Measurements from ENCODE around the gene HEXIM1. TPM values are rescaled to one million over a fixed set of nuclear protein-coding genes. Genes with fewer than 3 reads are reported as not detected.

The HEXIM1 gene, protein sequence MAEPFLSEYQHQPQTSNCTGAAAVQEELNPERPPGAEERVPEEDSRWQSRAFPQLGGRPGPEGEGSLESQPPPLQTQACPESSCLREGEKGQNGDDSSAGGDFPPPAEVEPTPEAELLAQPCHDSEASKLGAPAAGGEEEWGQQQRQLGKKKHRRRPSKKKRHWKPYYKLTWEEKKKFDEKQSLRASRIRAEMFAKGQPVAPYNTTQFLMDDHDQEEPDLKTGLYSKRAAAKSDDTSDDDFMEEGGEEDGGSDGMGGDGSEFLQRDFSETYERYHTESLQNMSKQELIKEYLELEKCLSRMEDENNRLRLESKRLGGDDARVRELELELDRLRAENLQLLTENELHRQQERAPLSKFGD
- total RNA-seq (10 to 100 TPM; 28.5 to 41.3 (median 37.6) TPM), polyA plus RNA-seq (1 to 10 TPM; 5.1 to 6.1 TPM), total RNA-seq (170 reads per million, percentile 91 among the genes with 10 or more reads in this experiment)

DNA sequence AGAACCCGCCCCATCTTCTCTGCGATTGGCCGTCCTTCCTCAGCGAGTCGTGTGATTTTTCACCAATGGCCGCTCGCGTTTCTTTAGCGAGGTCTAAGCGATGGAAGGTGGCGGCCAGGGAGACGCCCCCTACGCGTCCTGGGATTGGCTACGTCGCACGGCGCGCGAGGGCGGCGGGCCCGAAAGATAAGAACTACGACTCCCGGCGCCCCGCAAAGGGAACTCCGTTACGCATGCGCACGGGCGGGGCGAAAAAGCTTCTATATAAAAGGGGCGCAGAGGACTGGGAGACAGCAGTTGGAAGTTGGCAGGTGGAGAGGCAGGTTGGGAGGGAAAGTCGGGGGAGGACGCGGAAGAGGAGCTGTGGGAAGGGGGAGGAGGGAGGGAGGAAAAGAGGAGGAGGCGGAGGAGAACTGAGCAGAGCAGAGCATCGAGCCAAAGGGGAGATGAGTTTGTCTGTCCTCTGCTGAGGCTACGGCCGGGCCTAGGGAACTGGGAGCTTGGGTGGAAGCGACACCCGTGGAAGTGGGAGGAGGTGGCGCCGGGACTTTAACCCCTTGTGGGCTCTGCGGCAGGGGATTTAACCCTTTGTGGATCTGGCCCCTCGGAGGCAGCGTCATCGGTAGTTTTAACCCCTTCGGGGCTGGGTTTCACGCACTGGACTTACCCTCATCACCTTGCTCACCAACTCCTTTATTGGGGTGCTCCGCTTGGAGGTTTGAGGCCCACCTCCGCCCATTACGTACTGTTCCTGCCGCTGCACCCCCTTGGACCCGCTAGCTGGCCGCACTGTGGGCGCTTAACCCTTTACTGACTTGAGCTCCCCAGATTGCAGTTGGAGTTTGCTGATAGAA is at the start of gene HEXIM1:
Gene HEXIM1 (plus strand): TSS at position 293 of the 854 bp plus-strand sequence. CDS start 716 bp downstream, outside the sequence.
- POLR2A ChIA-PET = interaction anchor here (0.6 to 10.7 kb wide), 23 partner anchors 12 to 1971 kb away, joined by 3 to 516 read pairs (median 6); partner anchors contain the start of genes ACBD4, DCAKD, FMNL1 and HEXIM2
- peaks cover 0 to 7% (median 0%) of the 10 kb centered on the region in 5 donors for H3K27me3 Mint-ChIP-seq
- H3K27ac Mint-ChIP-seq = peak within 1 kb of the TSS; percentile 99 to 100 (median 100)
- DNase-seq (peak; percentile 98 to 100 (median 100)), ATAC-seq (peak; percentile 87)
- Histone ChIP-seq H3K27ac (ENCODE audit: low read depth, low read length) (peak within 1 kb of the TSS; percentile 91), H3K4me1 (ENCODE audit: control insufficient read depth in 2 of 2, insufficient read depth in 2 of 2, low read length in 2 of 2) (peaks cover 21 to 35% of the 10 kb centered on the region in 2 donors), H3K4me3 (ENCODE audit: low read length) (peak within 1 kb of the TSS; percentile 93), H3K36me3 (ENCODE audit: control insufficient read depth in 2 of 3, insufficient read depth in 3 of 3, low read length in 3 of 3) (peaks cover 0 to 6% (median 0%) of the 10 kb centered on the region in 3 experiments), H3K9me3 (ENCODE audit: control insufficient read depth in 2 of 3, low read length in 3 of 3) (no peaks in the 10 kb centered on the region), H3K27me3 (ENCODE audit: control insufficient read depth in 2 of 2, insufficient read depth in 2 of 2, low read length in 2 of 2) (no peaks in the 10 kb centered on the region)
- intact Hi-C loops (cut with micrococcal nuclease) = loop anchor here (1.0 to 10.0 kb wide), 16 partner anchors 13 to 1044 kb away; partner anchors contain the start of genes HEXIM2 (in 2 of the 2), MAP3K14 (in 2 of the 2), NMT1 (in 2 of the 2) and ACBD4 (in 1 of the 2)
- CTCF ChIA-PET = interaction anchor here (0.6 to 6.3 kb wide), 18 partner anchors 9 to 820 kb away, joined by 3 to 114 read pairs (median 4); partner anchors contain the start of genes ACBD4, HEXIM2 and PLCD3
- H3K36me3 Mint-ChIP-seq = peaks cover 0 to 15% (median 0%) of the 10 kb centered on the region in 5 donors
- H3K4me1 Mint-ChIP-seq = peaks cover 18 to 68% (median 54%) of the 10 kb centered on the region in 7 donors
- peak within 1 kb of the TSS; percentile 89 to 100 (median 99) for H3K4me3 Mint-ChIP-seq
- peaks cover 0 to 13% (median 0%) of the 10 kb centered on the region in 11 donors for H3K9me3 Mint-ChIP-seq

- POLR2A ChIA-PET = interaction anchor here (0.7 to 1.1 kb wide), 3 partner anchors 24 to 1015 kb away, joined by 3 to 6 read pairs (median 4); no protein-coding TSS in a partner anchor
- Mint-ChIP-seq H3K4me3 (no peak overlapping the region), H3K9me3 (no peaks in the 10 kb centered on the region), H3K4me1 (peaks cover 0 to 6% (median 0%) of the 10 kb centered on the region in 7 donors), H3K27me3 (no peaks in the 10 kb centered on the region), H3K27ac (peak overlapping the region in 6 of 9 donors; percentile 4 to 87 (median 62)), H3K36me3 (peaks cover 7 to 52% (median 30%) of the 10 kb centered on the region in 5 donors)
- Histone ChIP-seq H3K27me3 (ENCODE audit: control insufficient read depth in 2 of 2, insufficient read depth in 2 of 2, low read length in 2 of 2) (no peaks in the 10 kb centered on the region), H3K4me1 (ENCODE audit: control insufficient read depth in 2 of 2, insufficient read depth in 2 of 2, low read length in 2 of 2) (no peaks in the 10 kb centered on the region), H3K27ac (ENCODE audit: low read depth, low read length) (no peak overlapping the region), H3K4me3 (ENCODE audit: low read length) (no peak overlapping the region), H3K36me3 (ENCODE audit: control insufficient read depth in 2 of 3, insufficient read depth in 3 of 3, low read length in 3 of 3) (peaks cover 21 to 85% (median 30%) of the 10 kb centered on the region in 3 experiments), H3K9me3 (ENCODE audit: control insufficient read depth in 2 of 3, low read length in 3 of 3) (no peaks in the 10 kb centered on the region)
- CTCF ChIA-PET = interaction anchor here (0.6 to 1.7 kb wide), 13 partner anchors 10 to 271 kb away, joined by 3 to 12 read pairs (median 4); partner anchors contain the start of gene ACBD4
- ATAC-seq (peak; percentile 89), DNase-seq (peak; percentile 38 to 77 (median 66))
- intact Hi-C loops (cut with micrococcal nuclease) = loop anchor here (1.0 to 5.0 kb wide), 7 partner anchors 37 to 324 kb away; partner anchors contain the start of genes DCAKD (in 1 of the 2) and NMT1 (in 1 of the 2)
Measured at GRCh38 chr17:45098869-45099616, 49.2 kb upstream of the HEXIM1 start.

- Mint-ChIP-seq H3K27me3 (no peaks in the 10 kb centered on the region), H3K4me3 (no peak overlapping the region), H3K9me3 (no peaks in the 10 kb centered on the region), H3K27ac (peak overlapping the region in 1 of 9 donors; percentile 54), H3K36me3 (peaks cover 5 to 49% (median 21%) of the 10 kb centered on the region in 5 donors), H3K4me1 (peaks cover 0 to 5% (median 0%) of the 10 kb centered on the region in 7 donors)
- Histone ChIP-seq H3K4me1 (ENCODE audit: control insufficient read depth in 2 of 2, insufficient read depth in 2 of 2, low read length in 2 of 2) (no peaks in the 10 kb centered on the region), H3K27me3 (ENCODE audit: control insufficient read depth in 2 of 2, insufficient read depth in 2 of 2, low read length in 2 of 2) (no peaks in the 10 kb centered on the region), H3K9me3 (ENCODE audit: control insufficient read depth in 2 of 3, low read length in 3 of 3) (no peaks in the 10 kb centered on the region), H3K27ac (ENCODE audit: low read depth, low read length) (no peak overlapping the region), H3K4me3 (ENCODE audit: low read length) (no peak overlapping the region), H3K36me3 (ENCODE audit: control insufficient read depth in 2 of 3, insufficient read depth in 3 of 3, low read length in 3 of 3) (peaks cover 15 to 89% (median 21%) of the 10 kb centered on the region in 3 experiments)
- ChIA-PET CTCF (interaction anchor here (0.7 kb wide), 1 partner anchor 80 kb away, joined by 5 read pairs; no protein-coding TSS in a partner anchor), POLR2A (no interaction called here)
- intact Hi-C loops (cut with micrococcal nuclease) = no loop called here
- DNase-seq = no peak
- no peak for ATAC-seq
Measured at GRCh38 chr17:45101546-45101882, 46.8 kb upstream of the HEXIM1 start.

DNA sequence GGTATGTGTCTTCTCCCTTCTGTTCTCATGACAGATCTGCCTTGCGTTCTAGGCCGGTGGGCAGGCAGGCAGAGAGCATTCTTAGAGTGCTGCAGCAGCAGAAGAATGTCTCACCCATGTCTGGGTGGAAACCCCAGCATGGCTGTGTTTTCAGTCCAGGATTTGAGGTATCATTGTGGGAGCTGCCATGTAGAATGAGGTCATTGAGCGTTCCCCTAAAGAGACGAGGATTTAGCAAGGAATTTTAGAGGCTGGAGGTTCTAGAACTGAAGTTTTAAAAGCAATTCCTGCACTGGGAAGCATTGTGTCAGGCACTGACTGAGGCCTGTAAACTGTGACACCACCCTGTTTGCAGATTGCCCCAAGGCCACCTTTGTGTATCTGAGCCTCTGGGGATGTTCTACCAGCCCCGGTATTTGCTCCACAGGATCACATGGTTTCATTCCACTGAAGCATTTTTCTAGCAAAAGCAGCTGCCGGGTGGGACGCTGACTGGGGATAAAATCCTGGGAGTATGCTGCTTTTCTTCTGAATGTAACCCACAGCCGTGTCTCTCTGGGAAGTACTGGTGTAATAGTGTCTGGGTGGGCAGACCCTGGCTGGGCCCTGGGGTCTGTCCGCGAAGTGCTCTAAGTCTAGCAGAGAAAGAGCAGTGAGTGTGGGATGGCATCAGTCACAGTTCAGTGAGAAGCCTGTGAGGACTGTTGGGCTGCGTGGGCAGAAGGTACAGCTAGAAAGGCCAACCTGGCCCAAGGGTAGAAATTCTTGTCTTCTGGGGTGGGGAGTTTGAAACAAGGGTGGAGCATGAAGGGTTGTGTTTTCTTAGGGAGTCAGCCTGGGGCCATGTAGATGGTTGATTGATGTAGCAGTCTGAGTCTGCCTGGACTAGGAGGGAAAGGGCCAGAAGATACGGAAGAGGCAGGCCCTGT is 46.1 kb upstream of the HEXIM1 start:
- ChIA-PET POLR2A (no interaction called here), CTCF (interaction anchor here (0.5 to 0.7 kb wide), 2 partner anchors 147 to 268 kb away, joined by 3 to 4 read pairs; no protein-coding TSS in a partner anchor)
- no peak overlapping the region for H3K27ac ChIP-seq (ENCODE audit: low read depth, low read length)
- intact Hi-C loops (cut with micrococcal nuclease) = no loop called here
- H3K27ac Mint-ChIP-seq = peak overlapping the region in 3 of 9 donors; percentile 36 to 54 (median 42)
- H3K36me3 Mint-ChIP-seq = peaks cover 10 to 51% (median 16%) of the 10 kb centered on the region in 5 donors
- no peak overlapping the region for H3K4me3 ChIP-seq (ENCODE audit: low read length)
- no peaks in the 10 kb centered on the region for H3K27me3 ChIP-seq (ENCODE audit: control insufficient read depth in 2 of 2, insufficient read depth in 2 of 2, low read length in 2 of 2)
- no peaks in the 10 kb centered on the region for H3K9me3 ChIP-seq (ENCODE audit: control insufficient read depth in 2 of 3, low read length in 3 of 3)
- H3K27me3 Mint-ChIP-seq = no peaks in the 10 kb centered on the region
- no peak for DNase-seq
- ATAC-seq = no peak
- H3K4me1 Mint-ChIP-seq = peaks cover 0 to 5% (median 0%) of the 10 kb centered on the region in 7 donors
- H3K36me3 ChIP-seq (ENCODE audit: control insufficient read depth in 2 of 3, insufficient read depth in 3 of 3, low read length in 3 of 3) = peaks cover 15 to 89% (median 15%) of the 10 kb centered on the region in 3 experiments
- no peak overlapping the region for H3K4me3 Mint-ChIP-seq
- no peaks in the 10 kb centered on the region for H3K4me1 ChIP-seq (ENCODE audit: control insufficient read depth in 2 of 2, insufficient read depth in 2 of 2, low read length in 2 of 2)
- no peaks in the 10 kb centered on the region for H3K9me3 Mint-ChIP-seq

DNA sequence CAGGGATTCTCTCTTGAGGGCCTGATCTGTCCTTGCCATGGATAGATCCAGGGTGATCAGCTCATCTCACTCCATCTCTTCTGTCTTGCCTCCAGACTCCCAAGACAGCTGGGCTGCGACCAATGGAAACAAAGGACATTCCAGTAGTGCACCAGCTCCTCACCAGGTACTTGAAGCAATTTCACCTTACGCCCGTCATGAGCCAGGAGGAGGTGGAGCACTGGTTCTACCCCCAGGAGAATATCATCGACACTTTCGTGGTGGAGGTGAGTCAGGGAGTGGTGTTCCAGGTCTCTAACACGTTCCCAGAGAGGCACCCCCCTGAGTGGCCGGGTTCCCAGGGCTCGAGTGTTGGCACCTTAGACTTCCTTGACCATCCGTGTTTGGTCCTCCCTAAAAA is 45.4 kb upstream of the HEXIM1 start:
- H3K27me3 ChIP-seq (ENCODE audit: control insufficient read depth in 2 of 2, insufficient read depth in 2 of 2, low read length in 2 of 2) = no peaks in the 10 kb centered on the region
- H3K9me3 Mint-ChIP-seq = no peaks in the 10 kb centered on the region
- CTCF ChIA-PET = interaction anchor here (0.5 to 0.7 kb wide), 2 partner anchors 147 to 268 kb away, joined by 3 to 4 read pairs; no protein-coding TSS in a partner anchor
- intact Hi-C loops (cut with micrococcal nuclease) = no loop called here
- ATAC-seq (no peak), DNase-seq (no peak)
- H3K9me3 ChIP-seq (ENCODE audit: control insufficient read depth in 2 of 3, low read length in 3 of 3) = no peaks in the 10 kb centered on the region
- peaks cover 0 to 5% (median 0%) of the 10 kb centered on the region in 7 donors for H3K4me1 Mint-ChIP-seq
- no peak overlapping the region for H3K4me3 ChIP-seq (ENCODE audit: low read length)
- no peaks in the 10 kb centered on the region for H3K27me3 Mint-ChIP-seq
- H3K4me3 Mint-ChIP-seq = no peak overlapping the region
- POLR2A ChIA-PET = no interaction called here
- H3K27ac Mint-ChIP-seq = no peak overlapping the region
- peaks cover 10 to 49% (median 16%) of the 10 kb centered on the region in 5 donors for H3K36me3 Mint-ChIP-seq
- H3K27ac ChIP-seq (ENCODE audit: low read depth, low read length) = no peak overlapping the region
- H3K36me3 ChIP-seq (ENCODE audit: control insufficient read depth in 2 of 3, insufficient read depth in 3 of 3, low read length in 3 of 3) = peaks cover 11 to 89% (median 14%) of the 10 kb centered on the region in 3 experiments
- no peaks in the 10 kb centered on the region for H3K4me1 ChIP-seq (ENCODE audit: control insufficient read depth in 2 of 2, insufficient read depth in 2 of 2, low read length in 2 of 2)

Data from naive thymus-derived CD4-positive, alpha-beta T cell (primary cell).